ENCODE results near the gene DOCK1.

DNA sequence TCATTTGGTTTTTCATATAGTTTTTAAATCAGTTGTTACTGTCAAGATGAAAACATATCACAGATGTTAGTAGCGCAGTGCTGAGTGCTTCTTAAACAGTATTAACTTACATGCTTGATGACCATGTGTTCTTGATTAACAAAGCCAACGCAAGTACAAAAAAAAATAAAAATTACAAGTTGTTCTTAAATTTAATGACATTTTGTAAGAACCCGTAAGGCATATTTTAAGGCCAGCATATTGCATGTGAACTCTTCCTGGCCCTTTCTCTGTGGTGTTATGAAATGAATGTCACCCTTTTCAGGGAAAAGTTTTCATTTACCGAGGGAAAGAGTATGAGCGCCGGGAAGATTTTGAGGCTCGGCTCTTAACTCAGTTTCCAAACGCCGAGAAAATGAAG, 503.5 kb downstream of the DOCK1 start:
- TF ChIP-seq, protein P1, sequence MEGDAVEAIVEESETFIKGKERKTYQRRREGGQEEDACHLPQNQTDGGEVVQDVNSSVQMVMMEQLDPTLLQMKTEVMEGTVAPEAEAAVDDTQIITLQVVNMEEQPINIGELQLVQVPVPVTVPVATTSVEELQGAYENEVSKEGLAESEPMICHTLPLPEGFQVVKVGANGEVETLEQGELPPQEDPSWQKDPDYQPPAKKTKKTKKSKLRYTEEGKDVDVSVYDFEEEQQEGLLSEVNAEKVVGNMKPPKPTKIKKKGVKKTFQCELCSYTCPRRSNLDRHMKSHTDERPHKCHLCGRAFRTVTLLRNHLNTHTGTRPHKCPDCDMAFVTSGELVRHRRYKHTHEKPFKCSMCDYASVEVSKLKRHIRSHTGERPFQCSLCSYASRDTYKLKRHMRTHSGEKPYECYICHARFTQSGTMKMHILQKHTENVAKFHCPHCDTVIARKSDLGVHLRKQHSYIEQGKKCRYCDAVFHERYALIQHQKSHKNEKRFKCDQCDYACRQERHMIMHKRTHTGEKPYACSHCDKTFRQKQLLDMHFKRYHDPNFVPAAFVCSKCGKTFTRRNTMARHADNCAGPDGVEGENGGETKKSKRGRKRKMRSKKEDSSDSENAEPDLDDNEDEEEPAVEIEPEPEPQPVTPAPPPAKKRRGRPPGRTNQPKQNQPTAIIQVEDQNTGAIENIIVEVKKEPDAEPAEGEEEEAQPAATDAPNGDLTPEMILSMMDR (IDR thresholded peaks at IDR 0.05 in 4 of 5, conservative IDR thresholded peaks at IDR 0.05 in 1 of 5): no peak
- TF ChIP-seq POLR2A (IDR thresholded peaks at IDR 0.05): no peak

Data from gastrocnemius medialis (tissue), 4 donors.